Endodermal cell (in vitro differentiated cells): ENCODE results near the gene AMD1. TPM values are rescaled to one million over a fixed set of nuclear protein-coding genes. Genes with fewer than 3 reads are reported as not detected.

ENCODE experiments used
- DNase-seq: peaks from one replicate; pipeline ENCODE4 v3.0.0-alpha.2; 2017
- H3K27ac ChIP-seq: 2 replicates; pipeline ENCODE4 v1.5.1; 2013; ENCODE audit warnings: mild to moderate bottlenecking, low read depth, low read length, moderate library complexity
- H3K27me3 ChIP-seq: 2 replicates; pipeline ENCODE4 v1.6.1; 2013; ENCODE audit warnings: mild to moderate bottlenecking, low read length, moderate library complexity; ENCODE audit not compliant: insufficient read depth, control insufficient read depth, poor library complexity, severe bottlenecking
- H3K36me3 ChIP-seq: 2 replicates; pipeline ENCODE4 v1.7.0; 2013; ENCODE audit warnings: mild to moderate bottlenecking, low read length, moderate library complexity; ENCODE audit not compliant: control insufficient read depth, insufficient read depth
- H3K4me1 ChIP-seq: one replicate; pipeline ENCODE4 v1.7.0; 2013; ENCODE audit warnings: low read length; ENCODE audit not compliant: control insufficient read depth, insufficient read depth
- H3K4me3 ChIP-seq: 2 replicates; pipeline ENCODE4 v1.5.1; 2013; ENCODE audit warnings: mild to moderate bottlenecking, low read length, moderate library complexity
- H3K9ac ChIP-seq: 2 replicates; pipeline ENCODE4 v1.6.1; 2013; ENCODE audit warnings: mild to moderate bottlenecking, low read length, moderate library complexity; ENCODE audit not compliant: poor library complexity, severe bottlenecking; ENCODE audit errors: extremely low read depth
- H3K9me3 ChIP-seq: 2 replicates; pipeline ENCODE4 v1.6.1; 2013; ENCODE audit warnings: mild to moderate bottlenecking, low read length, moderate library complexity; ENCODE audit not compliant: control insufficient read depth
- H3K27ac Mint-ChIP-seq: 2 replicates; pipeline ENCODE4 v1.8.0; 2020; ENCODE audit warnings: mixed read lengths
- H3K27me3 Mint-ChIP-seq: 2 replicates; pipeline ENCODE4 v1.8.0; 2021; ENCODE audit warnings: mild to moderate bottlenecking, mixed read lengths; ENCODE audit not compliant: insufficient read depth
- H3K36me3 Mint-ChIP-seq: 2 replicates; pipeline ENCODE4 v1.8.0; 2020; ENCODE audit warnings: low read depth, mixed read lengths
- H3K4me1 Mint-ChIP-seq: 2 replicates; pipeline ENCODE4 v1.8.0; 2020; ENCODE audit warnings: mixed read lengths
- H3K4me3 Mint-ChIP-seq: 2 replicates; pipeline ENCODE4 v1.8.0; 2020; ENCODE audit warnings: mild to moderate bottlenecking, moderate library complexity, mixed read lengths
- H3K9me3 Mint-ChIP-seq: 2 replicates; pipeline ENCODE4 v1.8.0; 2020; ENCODE audit warnings: mild to moderate bottlenecking, mixed read lengths
- WGBS, 2 experiments: methylation state at CpG; one replicate each; pipeline versions ENCODE4 v1.1.5 to v1.1.7; 2013; ENCODE audit warnings: missing lambda C conversion rate in 2 of 2, mixed read lengths in 1 of 2; ENCODE audit not compliant: insufficient coverage in 1 of 2, insufficient read length in 1 of 2; 5-methylcytosine and 5-hydroxymethylcytosine counted together
- long read RNA-seq, 4 experiments: library from polyadenylated mRNA in 2 of 4; library from RNA in 1 of 4; library from capped mRNA in 1 of 4; stranded (forward) in 3 of 4; unstranded in 1 of 4; transcript quantifications; one replicate each; pipeline ENCODE4 v2.0.0, GENCODE V29; 2020 to 2021; ENCODE audit warnings: inconsistent platforms in 1 of 4
- polyA plus RNA-seq, 2 experiments: library from polyadenylated mRNA; stranded (reverse); fragments of 50-300 nt; gene quantifications; one replicate each; pipeline ENCODE4 v1.2.3, GENCODE V29; 2013
- total RNA-seq, 2 donors: library from RNA; stranded (reverse); fragmentation: NEBNext Ultra II Directional in 1 of 2; extraction: Animal tissue kit (Norgen Biotek cat#: 25700) in 1 of 2; gene quantifications; 2 replicates in 1 of 2; 3 replicates in 1 of 2; pipeline ENCODE4 v1.2.1, GENCODE V29; 2021
- TF ChIP-seq, protein P1 (sequence below): fragments of 200-600 bp; sonication (generic); conservative IDR thresholded peaks from 2 replicates; pipeline ENCODE4 v1.5.0; 2021; ENCODE audit warnings: antibody characterized with exemption, mild to moderate bottlenecking

The AMD1 gene
- 10 to 100 TPM; 71.8 to 87.0 TPM for total RNA-seq
- polyA plus RNA-seq (2013, experiment 1 of 2), result 63.2 TPM
- 58.0 TPM for polyA plus RNA-seq (2013, experiment 2 of 2)
- long read RNA-seq, experiment 1, transcript AMD1-204 (9 exons, 3,438 nt), result major isoform, 23 of 44 reads
- long read RNA-seq, experiment 1, partial matches to known transcripts, result 14 of 44 reads
- long read RNA-seq, experiment 1, other reads (novel, unspliced or antisense), result 6 of 44 reads
- long read RNA-seq, experiment 2, transcript AMD1-204 (9 exons, 3,438 nt), result major isoform, 77 of 98 reads
- long read RNA-seq, experiment 2, partial matches to known transcripts, result 13 of 98 reads
- long read RNA-seq, experiment 2, other reads (novel, unspliced or antisense), result 6 of 98 reads
- long read RNA-seq, experiment 3, full-length matches to known transcripts, result 840 of 884 reads
- long read RNA-seq, experiment 3, partial matches to known transcripts, result 1 of 884 reads
- long read RNA-seq, experiment 3, other reads (novel, unspliced or antisense), result 43 of 884 reads
- long read RNA-seq, experiment 4, transcript AMD1-204 (9 exons, 3,438 nt), result major isoform, 46 of 56 reads
- long read RNA-seq, experiment 4, partial matches to known transcripts, result 0 of 56 reads
- long read RNA-seq, experiment 4, other reads (novel, unspliced or antisense), result 8 of 56 reads

DNA sequence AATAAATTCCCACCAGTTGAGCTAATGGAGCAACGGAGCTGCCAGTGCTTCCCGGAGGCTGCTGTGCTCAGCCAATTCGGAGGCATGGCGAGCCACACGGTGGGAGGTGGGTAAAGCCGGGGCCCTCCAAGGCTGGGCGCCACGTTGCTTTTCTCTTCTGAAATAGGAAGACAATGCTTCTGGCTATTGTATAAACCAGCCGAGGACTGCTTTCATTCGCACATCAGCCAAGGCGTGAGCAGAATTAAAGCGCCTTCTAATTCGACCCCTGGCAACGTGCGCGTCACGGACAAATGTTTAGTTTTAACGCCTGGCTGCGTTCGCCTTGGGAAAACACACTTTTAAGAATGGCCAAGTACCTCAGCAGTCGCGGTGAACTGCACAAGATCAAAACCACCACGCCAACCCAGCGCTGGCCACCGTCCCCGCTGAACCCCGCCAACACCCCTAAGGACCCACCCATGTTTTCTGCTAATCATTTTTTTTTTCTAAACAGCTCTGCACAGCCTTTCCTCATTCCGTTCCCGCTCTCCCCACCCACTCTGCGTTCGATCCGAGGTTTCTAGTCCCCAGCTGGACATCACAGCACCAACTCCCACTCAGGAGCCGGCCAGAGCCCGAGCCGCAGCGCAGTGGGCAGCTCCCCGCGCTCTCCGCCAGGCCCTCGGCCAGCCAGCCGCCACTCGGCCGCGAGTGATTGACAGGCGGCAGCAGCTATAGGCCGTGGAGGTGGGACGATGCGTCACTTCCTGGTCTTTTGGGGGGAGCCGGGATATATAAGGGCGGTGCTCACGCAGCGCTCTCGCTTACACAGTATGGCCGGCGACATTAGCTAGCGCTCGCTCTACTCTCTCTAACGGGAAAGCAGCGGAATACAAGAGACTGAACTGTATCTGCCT is at the start of gene AMD1:
TSS of gene AMD1 (plus strand) at position 805 of the 899 bp plus-strand sequence. CDS start 321 bp downstream, outside the sequence.
- TF ChIP-seq, protein P1, sequence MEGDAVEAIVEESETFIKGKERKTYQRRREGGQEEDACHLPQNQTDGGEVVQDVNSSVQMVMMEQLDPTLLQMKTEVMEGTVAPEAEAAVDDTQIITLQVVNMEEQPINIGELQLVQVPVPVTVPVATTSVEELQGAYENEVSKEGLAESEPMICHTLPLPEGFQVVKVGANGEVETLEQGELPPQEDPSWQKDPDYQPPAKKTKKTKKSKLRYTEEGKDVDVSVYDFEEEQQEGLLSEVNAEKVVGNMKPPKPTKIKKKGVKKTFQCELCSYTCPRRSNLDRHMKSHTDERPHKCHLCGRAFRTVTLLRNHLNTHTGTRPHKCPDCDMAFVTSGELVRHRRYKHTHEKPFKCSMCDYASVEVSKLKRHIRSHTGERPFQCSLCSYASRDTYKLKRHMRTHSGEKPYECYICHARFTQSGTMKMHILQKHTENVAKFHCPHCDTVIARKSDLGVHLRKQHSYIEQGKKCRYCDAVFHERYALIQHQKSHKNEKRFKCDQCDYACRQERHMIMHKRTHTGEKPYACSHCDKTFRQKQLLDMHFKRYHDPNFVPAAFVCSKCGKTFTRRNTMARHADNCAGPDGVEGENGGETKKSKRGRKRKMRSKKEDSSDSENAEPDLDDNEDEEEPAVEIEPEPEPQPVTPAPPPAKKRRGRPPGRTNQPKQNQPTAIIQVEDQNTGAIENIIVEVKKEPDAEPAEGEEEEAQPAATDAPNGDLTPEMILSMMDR, result no peak
- peak within 1 kb of the TSS; percentile 99 for H3K27ac Mint-ChIP-seq
- H3K4me1 Mint-ChIP-seq, result peaks cover 24% of the 10 kb centered on the region
- H3K27ac ChIP-seq, result peak within 1 kb of the TSS; percentile 97
- no peaks in the 10 kb centered on the region for H3K36me3 ChIP-seq
- H3K4me1 ChIP-seq, result no peaks in the 10 kb centered on the region
- peak; percentile 97 for DNase-seq
- H3K27me3 ChIP-seq, result no peaks in the 10 kb centered on the region
- peak within 1 kb of the TSS; percentile 85 for H3K9ac ChIP-seq
- H3K4me3 ChIP-seq, result peak within 1 kb of the TSS; percentile 94
- WGBS, 2 experiments, result 0 to 1% methylated on average over 32 to 59 of the region's 59 CpGs
- peak within 1 kb of the TSS; percentile 90 for H3K4me3 Mint-ChIP-seq
- H3K9me3 ChIP-seq, result no peaks in the 10 kb centered on the region
- H3K9me3 Mint-ChIP-seq, result no peaks in the 10 kb centered on the region
- no peaks in the 10 kb centered on the region for H3K27me3 Mint-ChIP-seq
- no peaks in the 10 kb centered on the region for H3K36me3 Mint-ChIP-seq

DNA sequence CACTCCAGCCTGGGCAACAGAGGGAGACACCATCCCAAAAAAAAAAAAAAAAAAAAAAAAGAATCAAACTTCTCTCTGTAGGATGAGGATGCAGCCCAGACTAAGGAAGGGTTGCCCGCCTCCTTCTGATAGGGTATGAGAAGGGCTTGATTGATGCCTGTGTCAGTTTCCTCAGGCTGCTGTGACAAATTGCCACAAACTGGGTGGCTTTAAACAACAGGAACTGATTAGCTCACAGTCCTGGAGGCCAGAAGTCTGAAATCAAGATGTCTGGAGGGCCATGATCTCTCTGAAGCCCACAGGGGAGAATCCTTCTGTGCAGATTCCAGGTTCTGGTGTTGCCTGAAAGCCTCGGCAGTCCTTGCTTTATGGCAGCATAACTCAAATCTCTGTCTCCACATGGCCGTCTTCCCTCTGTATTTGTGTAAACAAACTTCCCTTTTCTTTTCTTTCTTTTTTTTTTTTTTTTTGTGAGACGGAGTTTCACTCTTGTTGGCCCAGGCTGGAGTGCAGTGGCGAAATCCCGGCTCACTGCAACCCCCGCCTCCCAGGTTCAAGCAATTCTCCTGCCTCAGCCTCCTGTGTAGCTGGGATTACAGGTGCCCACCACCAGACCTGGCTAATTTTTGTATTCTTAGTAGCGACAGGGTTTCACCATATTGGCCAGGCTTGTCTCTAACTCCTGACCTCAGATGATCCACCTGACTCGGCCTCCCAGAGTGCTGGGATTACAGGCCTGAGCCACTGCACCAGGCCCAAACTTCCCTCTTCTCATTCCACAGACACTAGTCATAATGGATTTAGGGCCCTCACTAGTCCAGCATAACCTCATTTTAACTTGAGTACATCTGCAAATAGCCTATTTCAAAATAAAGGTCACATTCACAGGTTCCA is 48.1 kb upstream of the AMD1 start:
- Histone ChIP-seq H3K9ac (no peak overlapping the region), H3K36me3 (no peaks in the 10 kb centered on the region), H3K4me1 (no peaks in the 10 kb centered on the region), H3K27ac (no peak overlapping the region), H3K27me3 (peaks cover 4% of the 10 kb centered on the region), H3K4me3 (no peak overlapping the region), H3K9me3 (no peaks in the 10 kb centered on the region)
- TF ChIP-seq, protein P1, result no peak
- no peaks in the 10 kb centered on the region for H3K4me1 Mint-ChIP-seq
- H3K27me3 Mint-ChIP-seq, result peaks cover 4% of the 10 kb centered on the region
- no peaks in the 10 kb centered on the region for H3K36me3 Mint-ChIP-seq
- no peak for DNase-seq
- H3K9me3 Mint-ChIP-seq, result no peaks in the 10 kb centered on the region
- 82 to 92% methylated on average over 8 to 9 of the region's 9 CpGs for WGBS, 2 experiments
- no peak overlapping the region for H3K4me3 Mint-ChIP-seq
- no peak overlapping the region for H3K27ac Mint-ChIP-seq
